GM23338 (cell line): ENCODE results near the gene SORL1.

ENCODE experiments used
- CREB1 ChIP-seq: fragments of 250-450 bp; sonication (Bioruptor Pico); IDR thresholded peaks from 2 replicates; pipeline ENCODE4 v1.5.0; 2020; ENCODE audit warnings: low read depth, mild to moderate bottlenecking, moderate library complexity
- CTCF ChIP-seq, 2 experiments: fragments of 200-600 bp in 1 of 2; sonication (generic) in 1 of 2; conservative IDR thresholded peaks; 2 replicates each; pipeline versions ENCODE4 v1.5.1 to v1.6.1; 2016 to 2017; ENCODE audit warnings: antibody characterized with exemption in 2 of 2, low read depth in 2 of 2, mild to moderate bottlenecking in 2 of 2, moderate library complexity in 1 of 2
- EZH2 ChIP-seq: fragments of 200-600 bp; sonication (generic); IDR thresholded peaks from one replicate; pipeline ENCODE4 v1.8.0; 2017; ENCODE audit warnings: antibody characterized with exemption, mild to moderate bottlenecking, low read depth; ENCODE audit not compliant: unreplicated experiment
- JUNB ChIP-seq: IDR thresholded peaks from one replicate; pipeline ENCODE4 v1.6.1; 2016; ENCODE audit warnings: antibody characterized with exemption; ENCODE audit not compliant: unreplicated experiment
- POLR2AphosphoS5 ChIP-seq: IDR thresholded peaks from 2 replicates; pipeline ENCODE4 v1.6.1; 2016; ENCODE audit warnings: antibody characterized with exemption, low read depth
- REST ChIP-seq: IDR thresholded peaks from one replicate; pipeline ENCODE4 v1.6.1; 2018; ENCODE audit warnings: antibody characterized with exemption; ENCODE audit not compliant: unreplicated experiment
- ZNF114 ChIP-seq: fragments of 250-450 bp; sonication (Bioruptor Pico); IDR thresholded peaks from 2 replicates; pipeline ENCODE4 v1.5.0; 2020; ENCODE audit warnings: mild to moderate bottlenecking, moderate library complexity
- ZNF331 ChIP-seq: fragments of 250-450 bp; sonication (Bioruptor Pico); IDR thresholded peaks from 2 replicates; pipeline ENCODE4 v1.5.0; 2020; ENCODE audit warnings: low read depth, mild to moderate bottlenecking, moderate library complexity
- TF ChIP-seq, protein P1 (sequence below): IDR thresholded peaks from 2 replicates; pipeline ENCODE4 v1.6.1; 2016; ENCODE audit warnings: antibody characterized with exemption
- TF ChIP-seq, protein P2 (sequence below): fragments of 250-450 bp; sonication (Bioruptor Pico); IDR thresholded peaks from 2 replicates; pipeline ENCODE4 v1.5.0; 2020; ENCODE audit warnings: mild to moderate bottlenecking, moderate library complexity

- TF ChIP-seq CTCF (conservative IDR thresholded peaks at IDR 0.05; ENCODE audit: low read depth in 2 of 2), result no peak
- TF ChIP-seq, protein P1, sequence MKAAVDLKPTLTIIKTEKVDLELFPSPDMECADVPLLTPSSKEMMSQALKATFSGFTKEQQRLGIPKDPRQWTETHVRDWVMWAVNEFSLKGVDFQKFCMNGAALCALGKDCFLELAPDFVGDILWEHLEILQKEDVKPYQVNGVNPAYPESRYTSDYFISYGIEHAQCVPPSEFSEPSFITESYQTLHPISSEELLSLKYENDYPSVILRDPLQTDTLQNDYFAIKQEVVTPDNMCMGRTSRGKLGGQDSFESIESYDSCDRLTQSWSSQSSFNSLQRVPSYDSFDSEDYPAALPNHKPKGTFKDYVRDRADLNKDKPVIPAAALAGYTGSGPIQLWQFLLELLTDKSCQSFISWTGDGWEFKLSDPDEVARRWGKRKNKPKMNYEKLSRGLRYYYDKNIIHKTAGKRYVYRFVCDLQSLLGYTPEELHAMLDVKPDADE, result no peak
- no peak for TF ChIP-seq POLR2AphosphoS5
- TF ChIP-seq REST, result no peak
- no peak for TF ChIP-seq EZH2
- no peak for TF ChIP-seq ZNF114 (CRISPR knock-in tag)
- TF ChIP-seq CREB1, result no peak
- no peak for TF ChIP-seq ZNF331
- no peak for TF ChIP-seq JUNB
- TF ChIP-seq, protein P2, sequence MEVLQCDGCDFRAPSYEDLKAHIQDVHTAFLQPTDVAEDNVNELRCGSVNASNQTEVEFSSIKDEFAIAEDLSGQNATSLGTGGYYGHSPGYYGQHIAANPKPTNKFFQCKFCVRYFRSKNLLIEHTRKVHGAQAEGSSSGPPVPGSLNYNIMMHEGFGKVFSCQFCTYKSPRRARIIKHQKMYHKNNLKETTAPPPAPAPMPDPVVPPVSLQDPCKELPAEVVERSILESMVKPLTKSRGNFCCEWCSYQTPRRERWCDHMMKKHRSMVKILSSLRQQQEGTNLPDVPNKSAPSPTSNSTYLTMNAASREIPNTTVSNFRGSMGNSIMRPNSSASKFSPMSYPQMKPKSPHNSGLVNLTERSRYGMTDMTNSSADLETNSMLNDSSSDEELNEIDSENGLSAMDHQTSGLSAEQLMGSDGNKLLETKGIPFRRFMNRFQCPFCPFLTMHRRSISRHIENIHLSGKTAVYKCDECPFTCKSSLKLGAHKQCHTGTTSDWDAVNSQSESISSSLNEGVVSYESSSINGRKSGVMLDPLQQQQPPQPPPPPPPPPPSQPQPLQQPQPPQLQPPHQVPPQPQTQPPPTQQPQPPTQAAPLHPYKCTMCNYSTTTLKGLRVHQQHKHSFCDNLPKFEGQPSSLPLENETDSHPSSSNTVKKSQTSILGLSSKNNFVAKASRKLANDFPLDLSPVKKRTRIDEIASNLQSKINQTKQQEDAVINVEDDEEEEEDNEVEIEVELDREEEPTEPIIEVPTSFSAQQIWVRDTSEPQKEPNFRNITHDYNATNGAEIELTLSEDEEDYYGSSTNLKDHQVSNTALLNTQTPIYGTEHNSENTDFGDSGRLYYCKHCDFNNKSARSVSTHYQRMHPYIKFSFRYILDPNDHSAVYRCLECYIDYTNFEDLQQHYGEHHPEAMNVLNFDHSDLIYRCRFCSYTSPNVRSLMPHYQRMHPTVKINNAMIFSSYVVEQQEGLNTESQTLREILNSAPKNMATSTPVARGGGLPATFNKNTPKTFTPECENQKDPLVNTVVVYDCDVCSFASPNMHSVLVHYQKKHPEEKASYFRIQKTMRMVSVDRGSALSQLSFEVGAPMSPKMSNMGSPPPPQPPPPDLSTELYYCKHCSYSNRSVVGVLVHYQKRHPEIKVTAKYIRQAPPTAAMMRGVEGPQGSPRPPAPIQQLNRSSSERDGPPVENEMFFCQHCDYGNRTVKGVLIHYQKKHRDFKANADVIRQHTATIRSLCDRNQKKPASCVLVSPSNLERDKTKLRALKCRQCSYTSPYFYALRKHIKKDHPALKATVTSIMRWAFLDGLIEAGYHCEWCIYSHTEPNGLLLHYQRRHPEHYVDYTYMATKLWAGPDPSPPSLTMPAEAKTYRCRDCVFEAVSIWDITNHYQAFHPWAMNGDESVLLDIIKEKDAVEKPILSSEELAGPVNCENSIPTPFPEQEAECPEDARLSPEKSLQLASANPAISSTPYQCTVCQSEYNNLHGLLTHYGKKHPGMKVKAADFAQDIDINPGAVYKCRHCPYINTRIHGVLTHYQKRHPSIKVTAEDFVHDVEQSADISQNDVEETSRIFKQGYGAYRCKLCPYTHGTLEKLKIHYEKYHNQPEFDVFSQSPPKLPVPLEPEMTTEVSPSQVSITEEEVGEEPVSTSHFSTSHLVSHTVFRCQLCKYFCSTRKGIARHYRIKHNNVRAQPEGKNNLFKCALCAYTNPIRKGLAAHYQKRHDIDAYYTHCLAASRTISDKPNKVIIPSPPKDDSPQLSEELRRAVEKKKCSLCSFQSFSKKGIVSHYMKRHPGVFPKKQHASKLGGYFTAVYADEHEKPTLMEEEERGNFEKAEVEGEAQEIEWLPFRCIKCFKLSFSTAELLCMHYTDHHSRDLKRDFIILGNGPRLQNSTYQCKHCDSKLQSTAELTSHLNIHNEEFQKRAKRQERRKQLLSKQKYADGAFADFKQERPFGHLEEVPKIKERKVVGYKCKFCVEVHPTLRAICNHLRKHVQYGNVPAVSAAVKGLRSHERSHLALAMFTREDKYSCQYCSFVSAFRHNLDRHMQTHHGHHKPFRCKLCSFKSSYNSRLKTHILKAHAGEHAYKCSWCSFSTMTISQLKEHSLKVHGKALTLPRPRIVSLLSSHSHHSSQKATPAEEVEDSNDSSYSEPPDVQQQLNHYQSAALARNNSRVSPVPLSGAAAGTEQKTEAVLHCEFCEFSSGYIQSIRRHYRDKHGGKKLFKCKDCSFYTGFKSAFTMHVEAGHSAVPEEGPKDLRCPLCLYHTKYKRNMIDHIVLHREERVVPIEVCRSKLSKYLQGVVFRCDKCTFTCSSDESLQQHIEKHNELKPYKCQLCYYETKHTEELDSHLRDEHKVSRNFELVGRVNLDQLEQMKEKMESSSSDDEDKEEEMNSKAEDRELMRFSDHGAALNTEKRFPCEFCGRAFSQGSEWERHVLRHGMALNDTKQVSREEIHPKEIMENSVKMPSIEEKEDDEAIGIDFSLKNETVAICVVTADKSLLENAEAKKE (CRISPR knock-in tag), result no peak
Observed at GRCh38 chr11:121415856-121416255, 36.3 kb upstream of the SORL1 start.
